Stimulated activated CD4-positive, alpha-beta T cell treated with anti-CD3 and anti-CD28 coated beads, Interleukin-15, amount 100 ng/mL, for 24 hours (primary cell): ENCODE data around the gene PPP6R3.
"Not testable (repeated sequence)": the region's sequence is repeated elsewhere in the genome, so short reads cannot be mapped to it uniquely, and the experiment has no call there.

Source experiments
- DNase-seq: peaks from one replicate; pipeline ENCODE4 v3.0.0-alpha.2; 2020

Gene PPP6R3

GRCh38 chr11:68621826-68622225, 161.3 kb downstream of the PPP6R3 start:
- no peak for DNase-seq

GRCh38 chr11:68623706-68624105, 163.2 kb downstream of the PPP6R3 start:
- not testable (repeated sequence) for DNase-seq

- DNase-seq = not testable (repeated sequence)
Measured at GRCh38 chr11:68625069-68625468, 164.5 kb downstream of the PPP6R3 start.

GRCh38 chr11:68626236-68626635, 165.7 kb downstream of the PPP6R3 start:
- DNase-seq = not testable (repeated sequence)

GRCh38 chr11:68628837-68629236, 168.3 kb downstream of the PPP6R3 start:
- not testable (repeated sequence) for DNase-seq

GRCh38 chr11:68632375-68632774, 171.8 kb downstream of the PPP6R3 start:
- DNase-seq = not testable (repeated sequence)

GRCh38 chr11:68632802-68633201, 172.2 kb downstream of the PPP6R3 start:
- peak; percentile 53 for DNase-seq

GRCh38 chr11:68634606-68635005, 174.1 kb downstream of the PPP6R3 start:
- not testable (repeated sequence) for DNase-seq

- not testable (repeated sequence) for DNase-seq
Measured at GRCh38 chr11:68635172-68635571, 174.6 kb downstream of the PPP6R3 start.

- not testable (repeated sequence) for DNase-seq
Measured at GRCh38 chr11:68635883-68636282, 175.3 kb downstream of the PPP6R3 start.

- not testable (repeated sequence) for DNase-seq
Measured at GRCh38 chr11:68639322-68639721, 178.8 kb downstream of the PPP6R3 start.

- DNase-seq = no peak
Measured at GRCh38 chr11:68641880-68642279, 181.3 kb downstream of the PPP6R3 start.

- no peak for DNase-seq
Measured at GRCh38 chr11:68643585-68643984, 183.0 kb downstream of the PPP6R3 start.

GRCh38 chr11:68646832-68647231, 186.3 kb downstream of the PPP6R3 start:
- DNase-seq = no peak

- DNase-seq = no peak
Measured at GRCh38 chr11:68649851-68650555, 189.5 kb downstream of the PPP6R3 start.

- DNase-seq = no peak
Measured at GRCh38 chr11:68650801-68651200, 190.2 kb downstream of the PPP6R3 start.

- DNase-seq = no peak
Measured at GRCh38 chr11:68651208-68651984, 190.8 kb downstream of the PPP6R3 start.

GRCh38 chr11:68651985-68652682, 191.6 kb downstream of the PPP6R3 start:
- no peak for DNase-seq

GRCh38 chr11:68652683-68653156, 192.2 kb downstream of the PPP6R3 start:
- no peak for DNase-seq

- no peak for DNase-seq
Measured at GRCh38 chr11:68653486-68654430, 193.2 kb downstream of the PPP6R3 start.

- DNase-seq = no peak
Measured at GRCh38 chr11:68654978-68655377, 194.4 kb downstream of the PPP6R3 start.

GRCh38 chr11:68655406-68655805, 194.9 kb downstream of the PPP6R3 start:
- DNase-seq = no peak
